GM19043 (cell line): ENCODE results near the gene MLH3.
A peak's percentile ranks its signal among the peaks of the same experiment; 100 is the strongest.
"Not testable (repeated sequence)": the region's sequence is repeated elsewhere in the genome, so short reads cannot be mapped to it uniquely, and the experiment has no call there.

Experiments used
- ATAC-seq: cut with Tn5 transposase; IDR thresholded peaks from one replicate; pipeline ENCODE4 v1.9.1; 2021; ENCODE audit warnings: low read depth; ENCODE audit not compliant: unreplicated experiment

MLH3 gene

GRCh38 chr14:75067765-75068164 lies 16.5 kb upstream of the MLH3 start:
- not testable (repeated sequence) for ATAC-seq

DNA sequence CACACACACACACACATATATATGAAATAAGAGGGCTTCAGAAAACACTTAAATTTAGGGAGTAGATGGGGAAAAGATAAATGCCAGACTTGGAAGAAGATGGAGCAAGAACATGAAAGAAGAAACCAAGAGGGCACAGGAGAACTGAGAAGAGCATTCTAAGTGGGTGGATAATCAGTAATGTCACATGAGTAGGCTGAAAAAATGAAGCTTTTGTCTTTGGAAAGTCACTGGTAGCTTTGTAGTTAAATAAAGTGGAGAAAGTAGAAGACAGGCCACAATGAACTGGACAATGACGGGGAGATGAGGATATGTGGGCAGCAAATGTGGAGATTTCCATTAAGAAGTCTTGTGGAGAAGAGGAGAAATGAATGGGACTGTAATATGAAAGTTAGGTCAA lies 15.9 kb upstream of the MLH3 start:
- ATAC-seq: no peak

GRCh38 chr14:75066691-75067090 lies 15.4 kb upstream of the MLH3 start:
- no peak for ATAC-seq

GRCh38 chr14:75064205-75064567 lies 12.9 kb upstream of the MLH3 start:
- ATAC-seq: peak; percentile 15

DNA sequence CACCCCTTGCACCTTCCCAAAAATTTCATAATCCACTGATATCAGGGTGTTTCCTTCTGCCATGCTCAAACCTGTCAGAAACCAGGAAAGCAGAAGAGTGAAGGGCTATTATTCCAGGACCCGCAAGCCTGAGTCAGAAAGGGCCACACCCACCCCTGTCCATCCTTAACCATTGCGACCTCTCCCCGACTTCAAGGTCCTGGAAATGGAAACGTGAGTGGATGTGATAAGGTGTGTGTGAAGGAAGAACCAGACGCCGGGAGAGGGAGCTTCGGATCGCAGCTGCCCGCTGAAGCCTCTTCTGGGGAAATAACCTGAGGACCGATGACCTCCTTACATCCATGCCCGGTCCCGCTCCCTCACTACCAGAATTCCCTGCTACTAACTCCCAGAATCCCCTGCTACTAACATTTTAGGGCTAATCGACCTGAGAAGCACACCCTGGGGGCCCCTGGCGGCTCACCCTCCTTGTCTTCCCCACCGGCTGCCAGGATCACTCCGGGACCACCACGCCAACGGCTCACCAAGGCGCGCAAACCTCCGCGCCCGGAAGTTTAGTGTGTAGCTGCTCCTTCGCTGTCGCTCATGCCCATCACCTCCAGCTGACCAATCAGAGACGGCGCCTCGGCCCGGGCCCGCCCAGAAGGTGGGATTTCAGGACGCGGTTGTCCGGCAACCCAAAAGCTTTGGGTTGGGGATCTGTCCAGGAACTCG lies 12.4 kb upstream of the MLH3 start, which contains the start of gene ACYP1:
Gene ACYP1, minus strand, starts transcription at position 534 of the 714 bp plus-strand sequence. Its CDS starts 471 bp downstream, at position 63.
- ATAC-seq: peak; percentile 99

DNA sequence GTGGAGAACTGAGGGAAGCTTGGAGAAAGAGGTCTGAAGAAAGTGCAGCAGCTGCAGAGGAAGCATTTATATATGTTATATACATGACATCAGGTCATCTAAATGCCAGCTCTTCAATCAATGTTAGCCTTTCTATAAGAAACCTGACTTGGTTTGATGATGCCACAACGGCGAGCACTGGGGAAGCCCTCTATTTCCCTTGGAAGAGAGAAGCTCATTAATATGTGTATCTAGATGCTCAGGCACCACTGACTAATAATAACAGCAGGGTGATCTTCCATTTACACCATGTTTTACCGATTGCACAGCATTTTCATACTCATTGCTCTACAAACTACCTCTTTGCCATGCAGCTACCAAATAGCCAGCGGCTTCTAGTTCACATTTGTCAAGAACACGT lies 11.7 kb upstream of the MLH3 start:
- no peak for ATAC-seq

DNA sequence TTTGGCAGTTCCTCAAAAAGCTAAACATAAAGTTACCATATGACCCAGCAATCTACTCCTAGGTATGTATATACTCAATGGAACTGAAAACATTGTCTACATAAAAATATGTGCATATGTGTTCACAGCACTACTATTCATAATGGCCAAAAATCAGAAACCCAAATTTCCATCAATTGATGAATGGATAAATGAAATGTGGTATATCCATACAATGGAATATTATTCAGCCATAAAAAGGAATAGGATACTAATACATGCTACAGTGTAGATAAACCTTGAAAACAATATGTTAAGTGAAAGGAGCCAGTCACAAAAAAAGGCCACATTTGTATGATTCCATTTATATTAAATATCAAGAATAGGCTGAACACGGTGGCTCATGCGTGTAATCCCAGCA lies 9.2 kb upstream of the MLH3 start:
- no peak for ATAC-seq

DNA sequence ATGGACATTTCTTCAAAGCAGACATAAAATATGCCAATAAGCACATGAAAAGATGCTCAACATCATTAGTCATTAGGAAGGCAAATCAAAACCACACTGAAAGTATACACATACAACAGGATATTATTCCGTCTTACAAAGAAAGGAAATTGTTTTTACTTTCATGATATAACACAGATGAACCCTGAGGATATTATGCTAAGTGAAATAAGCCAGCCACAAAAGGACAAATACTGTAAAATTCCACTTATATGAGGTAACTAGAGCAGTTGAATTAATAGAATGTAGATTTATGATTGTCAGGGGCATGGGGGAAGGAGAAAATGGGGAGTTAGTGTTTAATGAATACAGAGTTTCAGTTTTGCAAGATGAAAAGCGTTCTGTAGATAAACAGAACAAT lies 8.4 kb upstream of the MLH3 start:
- ATAC-seq: no peak

GRCh38 chr14:75054421-75054820 lies 3.2 kb upstream of the MLH3 start:
- ATAC-seq: no peak

DNA sequence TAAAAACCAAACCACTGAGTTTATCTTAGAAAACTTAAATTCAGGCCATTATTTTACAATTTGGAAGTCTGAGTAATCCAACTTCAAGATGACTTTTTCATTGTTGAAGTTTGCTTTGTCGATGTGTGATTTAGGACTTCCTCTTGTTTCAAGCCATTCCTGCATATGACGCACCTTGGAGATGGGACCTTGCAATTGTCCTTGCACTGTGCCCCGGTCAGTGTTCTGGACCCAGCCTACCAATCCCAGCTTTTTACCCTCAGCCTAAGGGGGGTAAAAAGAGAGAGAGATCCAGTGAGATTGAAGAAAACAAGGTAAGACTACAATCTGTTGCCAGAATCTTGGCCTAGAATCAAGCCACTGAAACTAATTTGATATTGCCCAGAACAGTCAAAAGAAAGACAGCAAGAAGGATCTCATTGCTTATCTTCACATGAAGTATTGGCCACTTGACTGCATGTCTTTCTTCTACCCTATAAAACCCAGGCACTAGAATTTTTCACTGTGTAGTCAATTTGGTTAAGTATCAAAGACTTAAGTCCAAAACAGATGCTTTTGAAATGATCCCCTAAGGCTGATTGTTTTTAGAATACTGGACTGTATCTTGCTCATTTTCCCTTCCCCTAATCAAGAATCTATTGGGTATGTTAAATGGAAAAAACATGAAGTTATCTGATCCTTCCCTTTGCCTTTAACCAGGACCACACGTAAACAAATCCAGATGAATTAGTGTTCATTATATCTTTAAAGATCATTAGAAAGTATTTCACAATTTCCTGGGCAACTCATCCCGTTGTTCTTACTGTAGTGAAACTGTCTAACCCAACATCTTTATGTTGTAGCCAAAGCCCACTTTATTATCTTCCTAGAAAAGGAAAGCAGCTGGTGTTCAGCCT lies 2.4 kb upstream of the MLH3 start:
- ATAC-seq: no peak

GRCh38 chr14:75051556-75051899 lies 261 bp upstream of the MLH3 start:
- ATAC-seq: no peak

GRCh38 chr14:75049731-75050201 lies 1.5 kb downstream of the MLH3 start:
- ATAC-seq: no peak

- ATAC-seq: no peak
Measured at GRCh38 chr14:75049136-75049535, 2.1 kb downstream of the MLH3 start.

- no peak for ATAC-seq
Measured at GRCh38 chr14:75048101-75048500, 3.2 kb downstream of the MLH3 start.

GRCh38 chr14:75047506-75047905 lies 3.8 kb downstream of the MLH3 start:
- ATAC-seq: no peak

DNA sequence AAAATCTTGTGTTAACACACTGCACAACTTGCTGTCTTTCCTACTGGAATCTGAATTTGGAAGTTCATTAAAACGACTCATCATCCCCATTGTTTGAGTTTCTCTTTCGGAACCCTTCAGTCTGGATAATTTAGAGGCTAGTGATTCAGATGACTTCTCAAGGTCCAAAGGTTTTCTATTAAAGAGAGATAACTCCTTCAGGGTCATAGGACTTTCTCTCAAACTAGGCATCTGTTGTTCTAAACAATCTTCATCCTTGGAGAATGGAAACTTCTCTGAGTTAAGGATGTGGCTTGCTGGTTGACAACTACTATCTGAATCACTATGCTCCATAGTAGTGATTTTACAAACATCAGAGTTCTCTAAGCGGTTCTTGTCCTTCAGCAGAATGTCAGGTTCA lies 4.4 kb downstream of the MLH3 start:
- no peak for ATAC-seq

DNA sequence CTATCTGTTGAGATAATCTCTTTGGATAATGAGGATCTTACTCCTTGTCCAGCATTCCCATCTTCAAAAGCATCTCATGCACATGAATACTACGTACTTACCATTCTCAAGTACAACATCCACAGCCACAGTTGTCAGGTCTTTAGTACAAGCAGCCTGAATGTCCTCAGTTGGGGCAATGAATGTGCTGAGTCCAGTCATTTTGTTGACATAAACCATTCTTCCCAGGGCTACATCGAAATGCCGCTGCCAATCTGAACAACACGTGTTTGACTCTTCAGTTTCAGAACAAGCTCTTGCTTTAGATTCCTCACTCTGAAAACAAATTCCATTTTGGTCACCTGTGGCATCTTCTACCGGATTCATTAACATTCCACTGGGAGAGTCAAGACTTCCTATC lies 5.0 kb downstream of the MLH3 start:
- no peak for ATAC-seq

DNA sequence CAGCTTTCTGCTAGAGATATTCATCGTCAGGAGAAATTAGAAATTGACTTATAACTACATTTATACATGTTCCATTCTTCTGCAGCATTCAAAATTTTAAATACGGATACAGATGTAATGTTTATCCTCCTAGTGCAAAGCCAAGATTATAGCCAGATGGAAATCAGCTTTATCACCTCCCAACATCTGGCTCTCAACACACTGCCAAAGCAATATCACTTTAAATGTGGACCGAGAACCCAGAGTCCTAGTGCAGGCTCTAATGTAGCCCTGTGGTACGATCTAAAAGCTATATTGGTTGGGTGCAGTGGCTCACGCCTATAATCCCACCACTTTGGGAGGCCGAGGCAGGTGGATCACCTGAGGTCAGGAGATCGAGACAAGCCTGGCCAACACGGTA lies 6.5 kb downstream of the MLH3 start:
- ATAC-seq: no peak

GRCh38 chr14:75044322-75044721 lies 6.9 kb downstream of the MLH3 start:
- no peak for ATAC-seq

DNA sequence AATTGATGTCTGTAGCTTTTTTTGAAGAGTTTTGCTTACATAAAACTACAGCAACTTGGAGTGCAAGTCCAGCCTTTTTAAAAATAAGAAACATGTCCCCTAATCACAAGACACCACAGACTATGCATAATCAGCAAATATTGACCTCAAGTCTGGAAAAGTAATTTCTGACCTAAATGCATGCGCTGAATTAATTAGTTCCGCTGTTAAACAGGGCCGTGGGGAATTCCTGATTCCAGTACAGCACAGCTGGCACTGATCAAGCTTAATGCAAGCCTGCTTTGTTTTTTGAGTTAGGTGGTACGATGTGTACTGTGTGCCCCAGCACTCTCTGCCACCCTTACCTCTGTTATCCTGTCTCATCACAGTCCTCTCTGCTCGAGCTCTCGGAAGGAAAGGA lies 9.2 kb downstream of the MLH3 start:
- no peak for ATAC-seq

DNA sequence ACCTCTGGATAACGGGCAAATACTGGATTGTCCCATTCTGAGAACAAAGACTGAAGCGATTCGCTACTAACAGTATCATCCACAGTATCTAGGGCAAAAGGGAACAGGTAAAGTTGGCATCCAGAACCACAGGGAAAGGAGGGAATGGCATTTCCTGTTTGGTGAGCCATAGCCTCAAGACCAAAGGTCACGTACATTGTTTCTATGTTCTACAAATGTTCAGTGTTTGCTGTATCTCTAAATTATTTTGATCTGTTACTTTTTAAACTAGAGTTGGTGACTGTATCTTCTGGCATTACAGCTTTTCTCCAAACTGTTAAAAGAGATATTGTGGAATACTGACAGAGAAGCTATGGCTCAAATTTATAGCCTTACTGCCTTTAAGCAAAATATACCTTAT lies 9.7 kb downstream of the MLH3 start:
- ATAC-seq: no peak

- ATAC-seq: no peak
Measured at GRCh38 chr14:75040959-75041358, 10.3 kb downstream of the MLH3 start.
